ENCODE measurements around the gene OTOGL.

OTOGL gene, protein sequence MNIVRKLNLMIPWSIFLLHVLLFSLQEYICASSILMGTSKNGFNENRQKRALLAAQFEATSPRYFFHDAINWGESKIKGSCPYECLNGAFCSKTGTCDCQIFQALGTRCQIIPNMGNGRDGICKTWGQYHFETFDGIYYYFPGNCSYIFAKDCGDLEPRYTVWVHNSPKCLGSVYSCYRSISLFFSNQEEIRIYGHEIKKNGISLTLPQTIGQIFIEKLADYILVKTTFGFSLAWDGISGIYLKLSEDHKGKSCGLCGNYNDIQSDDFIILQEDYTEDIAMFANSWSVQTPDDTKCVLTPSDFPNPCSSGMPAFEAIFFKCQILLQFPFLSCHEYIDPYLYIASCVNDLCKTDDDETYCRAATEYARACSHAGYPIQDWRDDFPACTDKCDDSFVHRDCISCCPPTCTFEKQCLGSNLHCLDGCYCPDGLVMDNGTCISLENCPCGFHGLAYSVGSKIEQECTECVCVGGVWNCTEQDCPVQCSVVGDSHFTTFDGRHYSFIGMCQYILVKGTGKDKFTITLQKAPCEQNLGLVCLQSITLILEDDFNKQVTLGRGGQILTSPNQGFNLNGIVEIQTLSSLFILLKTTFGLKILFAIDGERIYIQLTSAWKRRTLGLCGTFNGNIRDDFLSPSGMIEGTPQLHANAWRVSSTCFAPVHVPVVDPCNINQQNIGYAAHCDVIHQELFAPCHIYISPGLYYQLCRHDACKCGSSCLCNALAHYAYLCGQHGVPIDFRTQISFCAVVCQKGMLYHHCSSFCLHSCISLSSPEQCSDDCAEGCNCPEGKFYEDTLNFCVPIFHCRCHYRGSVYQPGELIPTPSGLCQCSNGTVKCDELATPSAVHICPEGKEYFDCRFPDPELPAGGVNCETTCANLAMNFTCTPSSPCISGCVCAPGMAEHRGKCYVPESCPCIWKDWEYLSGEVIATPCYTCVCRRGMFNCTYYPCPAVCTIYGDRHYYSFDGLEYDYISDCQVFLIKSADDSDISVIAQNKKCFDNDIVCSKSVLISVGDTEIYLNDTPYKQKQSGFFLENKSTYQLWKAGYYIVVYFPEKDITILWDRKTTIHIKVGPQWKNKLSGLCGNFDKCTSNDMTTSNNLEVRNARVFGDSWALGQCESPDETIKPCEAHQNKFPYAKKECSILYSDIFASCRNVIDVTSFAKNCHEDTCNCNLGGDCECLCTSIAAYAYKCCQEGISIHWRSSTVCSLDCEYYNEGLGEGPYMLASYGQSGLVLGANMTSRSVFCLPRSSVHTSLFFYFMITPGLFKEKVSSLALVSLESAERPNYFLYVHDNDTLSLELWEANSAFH (N-terminal part only)

GRCh38 chr12:80099259-80099658, at the start of gene OTOGL:
TSS of gene OTOGL (plus strand) at chr12:80099537. CDS start at chr12:80209432, 109,895 bp downstream.
- DNase-seq (ENCODE audit: extremely low read depth, low read depth), result peak; percentile 17

GRCh38 chr12:80050236-80050635, 49.1 kb upstream of the OTOGL start:
- H3K4me3 ChIP-seq (replicated peaks; ENCODE audit: low read depth, low read length), result no peak overlapping the region
- TF ChIP-seq CTCF (IDR thresholded peaks at IDR 0.05; ENCODE audit: low read depth, low read length, missing control alignments), result no peak
- no peak for DNase-seq (ENCODE audit: extremely low read depth, low read depth)

More at GRCh38 chr12:80099259-80099658, at the start of gene OTOGL:
- no peak for TF ChIP-seq CTCF (IDR thresholded peaks at IDR 0.05; ENCODE audit: low read depth, low read length, missing control alignments)
- no peak within 1 kb of the TSS for H3K4me3 ChIP-seq (replicated peaks; ENCODE audit: low read depth, low read length)

GRCh38 chr12:80053051-80053790, 46.1 kb upstream of the OTOGL start:
- no peak overlapping the region for H3K4me3 ChIP-seq (replicated peaks; ENCODE audit: low read depth, low read length)
- peak; percentile 50 for DNase-seq (ENCODE audit: extremely low read depth, low read depth)
- no peak for TF ChIP-seq CTCF (IDR thresholded peaks at IDR 0.05; ENCODE audit: low read depth, low read length, missing control alignments)

GRCh38 chr12:80056232-80056631, 43.1 kb upstream of the OTOGL start:
- DNase-seq (ENCODE audit: extremely low read depth, low read depth), result no peak
- no peak for TF ChIP-seq CTCF (IDR thresholded peaks at IDR 0.05; ENCODE audit: low read depth, low read length, missing control alignments)
- no peak overlapping the region for H3K4me3 ChIP-seq (replicated peaks; ENCODE audit: low read depth, low read length)

GRCh38 chr12:80056845-80057244, 42.5 kb upstream of the OTOGL start:
- TF ChIP-seq CTCF (IDR thresholded peaks at IDR 0.05; ENCODE audit: low read depth, low read length, missing control alignments), result no peak
- H3K4me3 ChIP-seq (replicated peaks; ENCODE audit: low read depth, low read length), result no peak overlapping the region
- DNase-seq (ENCODE audit: extremely low read depth, low read depth), result no peak

DNA sequence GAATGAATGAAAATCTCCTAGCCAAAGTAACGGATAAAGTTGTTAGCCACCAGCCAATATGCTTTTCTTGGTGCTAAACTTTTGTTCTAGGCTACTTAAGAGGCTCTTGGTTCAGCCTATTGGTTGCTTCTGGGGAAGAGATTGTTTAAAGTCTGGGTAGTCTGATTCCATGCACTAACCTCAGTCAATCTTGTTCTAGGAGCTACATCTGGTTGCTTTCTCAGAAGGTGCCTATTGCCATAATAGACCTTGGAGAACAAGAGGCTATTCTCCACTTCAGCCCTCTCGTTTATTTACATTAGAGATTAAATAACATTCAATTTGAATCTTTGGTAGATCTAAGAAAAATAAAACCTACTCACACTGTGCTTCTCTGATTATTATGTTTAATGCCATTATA, 40.8 kb upstream of the OTOGL start:
- TF ChIP-seq CTCF (IDR thresholded peaks at IDR 0.05; ENCODE audit: low read depth, low read length, missing control alignments), result no peak
- no peak overlapping the region for H3K4me3 ChIP-seq (replicated peaks; ENCODE audit: low read depth, low read length)
- no peak for DNase-seq (ENCODE audit: extremely low read depth, low read depth)
